DMS153 (cell line): ENCODE measurements around the gene FYN.
A peak's percentile ranks its signal among the peaks of the same experiment; 100 is the strongest.
"Not testable (repeated sequence)": the region's sequence is repeated elsewhere in the genome, so short reads cannot be mapped to it uniquely, and the experiment has no call there.

Experiments
- DNase-seq: peaks from one replicate; lab custom pipeline; 2025; lab: John Stamatoyannopoulos, UW

FYN gene

GRCh38 chr6:111680811-111681609, 192.2 kb downstream of the FYN start:
- DNase-seq = not testable (repeated sequence)

- DNase-seq = no peak
These were observed 193.1 kb downstream of the FYN start for GRCh38 chr6:111680015-111680712.

DNA sequence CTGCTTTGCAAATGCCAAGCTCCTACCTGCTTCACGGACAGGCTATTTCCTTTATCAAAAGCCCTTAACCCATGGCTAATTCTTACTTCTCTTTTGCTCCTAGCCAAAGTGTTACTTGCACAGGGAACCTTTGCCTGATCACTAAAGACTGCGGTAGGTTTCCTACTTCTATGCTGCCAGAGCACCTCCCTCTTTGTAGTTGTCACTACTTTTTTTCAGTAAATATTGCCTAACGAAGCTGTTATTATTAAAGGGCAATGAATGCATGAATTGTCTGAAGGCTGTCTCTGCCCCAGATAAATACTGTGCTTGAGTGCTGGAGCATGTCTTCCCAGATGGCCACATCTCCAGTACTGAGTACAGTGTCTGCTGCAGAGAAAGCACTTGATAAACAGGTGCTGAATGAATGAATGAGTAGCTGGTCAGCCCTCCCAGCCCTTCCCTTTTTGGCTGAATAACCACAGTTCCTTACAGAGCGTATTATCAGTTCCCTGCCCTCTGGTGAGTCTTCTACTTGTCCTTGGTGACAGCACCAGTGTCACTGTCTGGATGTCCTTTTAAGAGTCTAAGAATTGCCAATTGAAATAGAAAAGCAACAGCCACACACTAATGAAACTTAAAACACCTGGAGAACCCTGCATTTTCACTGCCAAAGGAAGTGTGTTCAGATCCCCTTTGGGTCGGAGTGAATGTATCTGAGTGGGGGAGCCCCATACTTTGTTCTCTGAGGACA, 194.0 kb downstream of the FYN start:
- no peak for DNase-seq

- no peak for DNase-seq
These were observed 195.8 kb downstream of the FYN start for GRCh38 chr6:111677249-111677990.

GRCh38 chr6:111676383-111676782, 196.9 kb downstream of the FYN start:
- DNase-seq = no peak

- DNase-seq = no peak
These were observed 198.4 kb downstream of the FYN start for GRCh38 chr6:111674883-111675282.

- no peak for DNase-seq
These were observed 198.8 kb downstream of the FYN start for GRCh38 chr6:111674413-111674812.

GRCh38 chr6:111673937-111674336, 199.3 kb downstream of the FYN start:
- DNase-seq = no peak

GRCh38 chr6:111673532-111673931, 199.7 kb downstream of the FYN start:
- no peak for DNase-seq

DNA sequence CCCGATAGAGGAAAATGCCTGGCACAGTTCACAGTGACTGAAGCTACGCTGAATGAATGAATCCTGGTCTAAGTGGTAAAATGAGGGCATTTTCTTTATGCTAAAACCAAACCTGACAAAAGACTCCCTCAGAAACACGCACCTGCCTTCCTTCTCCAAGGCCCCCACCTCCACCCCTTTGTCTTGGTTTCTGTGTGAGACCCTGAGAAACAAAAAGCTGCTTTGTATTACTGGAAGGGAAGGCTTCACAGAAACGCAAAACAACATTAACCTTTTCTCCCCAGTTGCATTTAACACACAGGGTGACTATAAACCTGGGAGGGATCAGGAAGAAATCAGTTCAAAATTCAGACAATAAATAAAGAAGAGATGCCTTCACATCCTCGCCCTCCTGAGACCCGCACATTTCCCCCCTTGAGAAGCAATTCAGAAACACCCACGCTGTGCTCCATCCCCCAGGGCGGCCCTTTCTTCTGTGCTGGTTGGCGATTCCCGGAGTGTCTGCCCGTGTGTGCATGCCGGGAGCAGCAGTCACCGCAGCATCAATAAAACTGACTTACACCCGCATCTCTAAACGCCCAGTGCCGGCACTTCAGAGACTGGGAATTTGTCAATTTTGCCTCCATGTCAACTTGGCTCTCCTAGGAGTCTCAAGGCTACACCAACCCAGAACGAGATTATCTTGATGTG, 200.3 kb downstream of the FYN start:
- no peak for DNase-seq

DNA sequence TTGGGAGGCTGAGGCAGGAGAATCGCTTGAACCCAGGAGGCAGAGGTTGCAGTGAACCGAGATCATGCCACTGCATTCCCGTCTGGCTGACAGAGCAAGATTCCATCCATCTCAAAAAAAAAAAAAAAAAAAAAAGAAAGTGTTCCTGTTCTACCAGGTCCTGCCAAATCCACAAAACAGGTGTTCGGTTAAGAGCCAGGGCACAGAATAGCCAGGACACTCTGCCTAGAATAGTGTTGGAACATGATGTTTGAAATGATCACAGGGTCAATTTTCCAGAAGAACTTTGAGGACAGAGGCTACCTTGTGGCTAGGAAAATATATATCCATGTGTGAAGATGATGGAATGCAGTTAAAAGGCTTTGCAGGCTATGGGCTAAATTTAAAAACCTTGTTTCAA, 203.9 kb downstream of the FYN start:
- no peak for DNase-seq

GRCh38 chr6:111668410-111668809, 204.8 kb downstream of the FYN start:
- peak; percentile 35 for DNase-seq

- peak; percentile 63 for DNase-seq
These were observed 205.3 kb downstream of the FYN start for GRCh38 chr6:111667931-111668330.

- DNase-seq = no peak
These were observed 206.4 kb downstream of the FYN start for GRCh38 chr6:111666847-111667246.

DNA sequence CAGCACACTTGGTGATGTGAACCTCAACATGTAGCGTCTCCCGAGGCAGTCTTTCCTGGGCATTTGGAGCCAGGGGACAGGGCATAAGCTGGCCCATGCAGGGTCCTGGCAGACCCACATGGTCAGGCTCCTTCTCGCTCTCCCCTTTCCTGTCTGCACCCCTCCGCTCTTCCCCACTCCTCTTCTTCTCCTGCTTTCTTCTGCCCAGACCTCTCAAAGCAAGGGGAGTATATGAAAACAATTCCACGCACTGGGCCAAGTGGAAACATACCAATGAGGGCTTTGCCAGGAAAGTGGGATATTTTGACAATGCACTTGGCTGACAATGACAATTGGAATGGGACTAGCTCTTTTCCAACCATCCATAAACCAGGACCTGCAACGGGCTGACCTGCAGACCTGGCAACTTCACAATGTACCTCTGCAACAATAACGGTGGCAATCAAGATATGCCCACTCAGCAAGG, 208.7 kb downstream of the FYN start:
- DNase-seq = no peak

DNA sequence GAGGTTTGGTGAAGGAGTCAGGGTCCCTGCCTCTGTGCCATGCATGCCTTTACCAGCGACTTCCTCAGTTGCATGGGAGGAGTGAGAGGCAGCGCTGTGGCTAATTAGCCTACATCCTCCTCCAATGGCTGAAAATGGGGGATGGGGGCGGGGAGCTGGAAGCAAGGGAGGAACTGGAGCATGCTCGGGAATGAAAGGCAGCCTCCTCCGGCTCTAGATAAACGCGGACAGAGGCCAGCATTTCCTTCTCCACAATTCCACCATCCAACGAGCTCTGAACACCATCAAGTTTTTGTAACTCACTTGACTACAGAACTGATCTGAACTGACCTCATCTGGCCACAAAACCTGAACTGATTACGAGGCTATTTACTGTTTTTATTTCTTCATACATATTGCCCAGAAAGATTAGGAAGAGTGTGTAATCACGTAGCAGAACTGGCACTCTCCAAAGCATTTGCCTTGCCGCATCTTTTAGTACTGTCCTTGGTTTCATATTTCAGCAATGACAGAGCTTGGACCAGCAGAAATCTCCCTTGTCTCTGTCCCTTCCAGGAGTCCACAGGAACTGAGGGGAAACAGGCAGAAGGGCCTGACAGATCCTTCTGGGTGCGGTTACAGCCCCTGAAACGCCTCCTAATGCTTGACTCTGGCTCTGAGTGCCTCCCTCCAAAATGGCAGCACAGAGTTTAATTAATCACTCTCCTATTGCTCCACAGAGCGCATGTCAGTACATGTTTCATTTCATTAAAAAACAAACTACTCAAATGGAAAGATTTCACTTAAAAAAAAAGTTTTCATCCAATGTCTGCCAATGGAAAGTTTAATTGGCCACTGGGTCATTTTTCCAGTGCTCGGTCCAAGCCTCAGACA, 209.3 kb downstream of the FYN start:
- peak; percentile 47 for DNase-seq

DNA sequence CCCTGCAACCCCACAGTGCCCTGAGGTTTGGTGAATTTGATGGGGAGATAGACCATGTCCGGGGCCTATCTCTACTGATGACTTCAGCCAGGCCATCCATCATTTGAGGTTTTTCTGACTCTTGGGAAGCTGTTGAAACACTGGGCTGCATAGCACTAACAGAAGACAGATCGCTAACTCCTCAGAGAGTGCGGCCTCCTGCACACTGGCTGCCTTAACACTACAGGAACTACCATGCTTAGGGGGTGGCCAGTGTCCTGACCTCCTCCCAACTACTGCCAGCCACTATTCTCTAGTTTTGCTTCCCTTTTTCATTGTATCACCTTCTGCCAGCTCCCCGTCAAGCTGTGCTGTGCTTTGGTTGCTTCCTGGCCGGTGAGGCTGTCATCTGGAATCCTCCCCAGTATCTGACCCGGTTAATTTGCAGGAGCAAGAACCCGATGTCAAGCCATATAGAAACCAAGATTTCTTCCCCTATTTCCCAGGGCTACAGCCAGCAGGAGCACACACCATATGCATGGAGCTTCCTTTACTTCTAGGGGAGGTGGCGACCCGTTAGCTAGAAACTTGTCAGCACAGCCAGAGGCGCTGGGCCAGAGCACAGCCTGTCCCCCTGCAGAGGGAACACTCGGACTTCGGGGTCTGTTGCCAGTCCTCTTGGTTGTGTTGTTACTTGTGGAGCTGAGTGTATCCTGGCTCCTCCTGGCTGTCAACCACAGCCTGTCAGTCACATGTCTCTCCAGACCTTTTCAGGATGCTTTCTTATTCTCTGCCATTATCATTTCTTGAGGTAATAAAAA, 210.3 kb downstream of the FYN start:
- no peak for DNase-seq

- DNase-seq = no peak
These were observed 211.0 kb downstream of the FYN start for GRCh38 chr6:111662072-111662793.

DNA sequence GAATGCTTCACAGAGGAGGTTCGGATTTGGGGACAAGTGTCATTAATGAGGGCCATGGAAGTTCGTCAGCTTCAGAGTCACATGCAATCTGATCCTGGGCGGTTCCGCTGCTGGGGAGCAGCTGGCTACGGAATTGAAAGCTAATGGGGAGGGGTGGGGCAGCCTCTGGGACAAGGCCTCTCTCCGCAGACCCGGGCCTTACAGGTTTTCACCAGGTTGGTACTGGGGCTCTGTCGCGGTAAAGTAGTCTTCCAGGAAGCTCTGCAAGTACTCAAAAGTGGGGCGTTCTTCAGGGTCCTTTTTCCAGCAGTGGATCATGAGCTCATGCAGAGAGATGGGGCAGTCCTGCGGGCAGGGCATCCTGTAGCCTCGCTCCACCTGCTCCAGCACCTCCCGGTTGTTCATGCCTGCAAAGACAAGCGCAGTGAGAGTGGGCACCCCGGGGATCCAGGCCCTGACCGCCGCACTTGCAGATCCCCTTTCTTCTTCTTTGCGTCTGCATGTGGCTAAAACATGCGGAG, 211.7 kb downstream of the FYN start:
- DNase-seq = peak; percentile 65
